H1 (cell line): ENCODE data around the gene RIPOR2. TPM values are rescaled to one million over a fixed set of nuclear protein-coding genes. Genes with fewer than 3 reads are reported as not detected.

Experiments used
- CREB1 ChIP-seq: IDR thresholded peaks from 2 replicates; pipeline ENCODE4 v1.6.1; 2012; ENCODE audit warnings: inconsistent platforms
- NRF1 ChIP-seq: IDR thresholded peaks from 2 replicates; pipeline ENCODE4 v1.6.1; 2011; ENCODE audit warnings: mild to moderate bottlenecking, low read depth, low read length, improper control_type of control experiment
- polyA plus RNA-seq, 7 experiments: library from polyadenylated mRNA; depleted of rRNA in 3 of 7; stranded (reverse) in 5 of 7; unstranded in 2 of 7; fragments of >200 nt in 5 of 7; fragments of 200-250 nt in 2 of 7; gene quantifications; 1 replicate in 5 of 7; 2 replicates in 1 of 7; 4 replicates in 1 of 7; pipeline versions ENCODE4 v1.2.1 to v1.2.3, GENCODE V29; 2011 to 2013; ENCODE audit warnings: missing spikeins in 2 of 7, mixed read lengths in 2 of 7
- total RNA-seq: library from RNA; stranded (reverse); fragmentation: NEBNext Ultra II Directional; extraction: Animal tissue kit (Norgen Biotek cat#: 25700); gene quantifications from 2 replicates; pipeline ENCODE4 v1.2.1, GENCODE V29; 2021

RIPOR2 gene
- total and polyA plus RNA-seq, 2 of the 8 experiments (the other 6 are each of a cell fraction or from before 2014, with no cell fraction given), result 16.7 to 45.6 TPM

- no peak for TF ChIP-seq NRF1
- no peak for TF ChIP-seq CREB1
Observed at GRCh38 chr6:24795106-24795505, 140.7 kb downstream of the RIPOR2 start (continued).
